HEK293 (cell line): ENCODE measurements around the gene CYP2S1.

Source experiments
- EGR2 ChIP-seq: fragments of 450-650 bp; formaldehyde crosslinking; IDR thresholded peaks from 2 replicates; pipeline ENCODE4 v1.5.1; 2016; ENCODE audit warnings: low read depth, missing biosample characterization, missing genetic modification characterization
- KLF16 ChIP-seq: fragments of 450-650 bp; formaldehyde crosslinking; IDR thresholded peaks from 2 replicates; pipeline ENCODE4 v1.5.1; 2017; ENCODE audit warnings: missing biosample characterization, missing genetic modification characterization
- MEIS1 ChIP-seq: sonication (generic); formaldehyde crosslinking; IDR thresholded peaks from 2 replicates; pipeline ENCODE4 v1.8.1; 2022; ENCODE audit warnings: missing genetic modification reagents, mild to moderate bottlenecking, borderline replicate concordance
- PBX3 ChIP-seq: sonication (generic); formaldehyde crosslinking; IDR thresholded peaks from 2 replicates; pipeline ENCODE4 v1.8.1; 2022; ENCODE audit warnings: mild to moderate bottlenecking, moderate library complexity, missing genetic modification reagents
- SETDB1 ChIP-seq: IDR thresholded peaks from one replicate; pipeline ENCODE4 v1.6.1; 2017; ENCODE audit warnings: mild to moderate bottlenecking, low read length, moderate library complexity, mixed read lengths; ENCODE audit not compliant: insufficient read length
- SP3 ChIP-seq: fragments of 450-650 bp; formaldehyde crosslinking; IDR thresholded peaks from 2 replicates; pipeline ENCODE4 v1.5.1; 2016; ENCODE audit warnings: missing biosample characterization, missing genetic modification characterization
- ZBTB48 ChIP-seq: fragments of 450-650 bp; formaldehyde crosslinking; IDR thresholded peaks from 2 replicates; pipeline ENCODE4 v1.5.1; 2016; ENCODE audit warnings: missing biosample characterization, missing genetic modification characterization
- ZBTB49 ChIP-seq: fragments of 450-650 bp; formaldehyde crosslinking; IDR thresholded peaks from 2 replicates; pipeline ENCODE4 v1.5.1; 2016; ENCODE audit warnings: missing biosample characterization, missing genetic modification characterization, low read depth
- ZEB2 ChIP-seq: fragments of 450-650 bp; formaldehyde crosslinking; IDR thresholded peaks from 2 replicates; pipeline ENCODE4 v1.5.1; 2016; ENCODE audit warnings: missing biosample characterization, missing genetic modification characterization
- ZFP3 ChIP-seq: fragments of 450-650 bp; formaldehyde crosslinking; IDR thresholded peaks from 2 replicates; pipeline ENCODE4 v1.5.1; 2016; ENCODE audit warnings: low read depth, missing biosample characterization, missing genetic modification characterization
- ZNF121 ChIP-seq: fragments of 450-650 bp; formaldehyde crosslinking; IDR thresholded peaks from 2 replicates; pipeline ENCODE4 v1.5.1; 2016; ENCODE audit warnings: missing biosample characterization, missing genetic modification characterization
- ZNF133 ChIP-seq: fragments of 450-650 bp; formaldehyde crosslinking; IDR thresholded peaks from 2 replicates; pipeline ENCODE4 v1.5.1; 2016; ENCODE audit warnings: missing biosample characterization, missing genetic modification characterization
- ZNF274 ChIP-seq, 2 experiments: fragments of 200-500 bp in 1 of 2; fragments of 450-650 bp in 1 of 2; sonication (Bioruptor generic) in 1 of 2; formaldehyde crosslinking in 1 of 2; IDR thresholded peaks; 2 replicates each; pipeline versions ENCODE4 v1.5.1 to v1.6.1; 2014 to 2016; ENCODE audit warnings: borderline replicate concordance in 1 of 2, inconsistent platforms in 1 of 2, low read length in 1 of 2, missing biosample characterization in 1 of 2, missing genetic modification characterization in 1 of 2
- ZNF280C ChIP-seq: fragments of 450-650 bp; formaldehyde crosslinking; IDR thresholded peaks from 2 replicates; pipeline ENCODE4 v1.5.1; 2016; ENCODE audit warnings: missing biosample characterization, missing genetic modification characterization
- ZNF341 ChIP-seq: fragments of 450-650 bp; formaldehyde crosslinking; IDR thresholded peaks from 2 replicates; pipeline ENCODE4; 2016; ENCODE audit warnings: low read depth, missing biosample characterization, missing genetic modification characterization
- ZNF362 ChIP-seq: fragments of 450-650 bp; formaldehyde crosslinking; IDR thresholded peaks from 2 replicates; pipeline ENCODE4 v1.5.1; 2016; ENCODE audit warnings: missing biosample characterization, missing genetic modification characterization
- ZNF404 ChIP-seq: fragments of 450-650 bp; formaldehyde crosslinking; IDR thresholded peaks from 2 replicates; pipeline ENCODE4 v1.5.1; 2017; ENCODE audit warnings: missing biosample characterization, missing genetic modification characterization
- ZNF501 ChIP-seq: fragments of 450-650 bp; formaldehyde crosslinking; IDR thresholded peaks from 2 replicates; pipeline ENCODE4 v1.5.1; 2016; ENCODE audit warnings: missing biosample characterization, missing genetic modification characterization
- ZNF529 ChIP-seq: fragments of 450-650 bp; formaldehyde crosslinking; IDR thresholded peaks from 2 replicates; pipeline ENCODE4 v1.5.1; 2017; ENCODE audit warnings: missing genetic modification characterization, missing biosample characterization; ENCODE audit not compliant: insufficient replicate concordance
- ZNF530 ChIP-seq: fragments of 450-650 bp; formaldehyde crosslinking; IDR thresholded peaks from 2 replicates; pipeline ENCODE4 v1.5.1; 2016; ENCODE audit warnings: low read depth, missing biosample characterization, missing genetic modification characterization
- ZNF555 ChIP-seq: fragments of 450-650 bp; formaldehyde crosslinking; conservative IDR thresholded peaks from 2 replicates; pipeline ENCODE4 v1.5.1; 2017; ENCODE audit warnings: missing biosample characterization, mild to moderate bottlenecking, missing genetic modification characterization, inconsistent platforms
- ZNF558 ChIP-seq: fragments of 450-650 bp; formaldehyde crosslinking; IDR thresholded peaks from 2 replicates; pipeline ENCODE4 v1.5.1; 2016; ENCODE audit warnings: missing biosample characterization, missing genetic modification characterization
- ZNF561 ChIP-seq: fragments of 450-650 bp; IDR thresholded peaks from 2 replicates; pipeline ENCODE4 v1.5.1; 2018; ENCODE audit warnings: missing biosample characterization, missing genetic modification characterization, borderline replicate concordance
- ZNF585B ChIP-seq: fragments of 450-650 bp; formaldehyde crosslinking; IDR thresholded peaks from 2 replicates; pipeline ENCODE4 v1.5.1; 2016; ENCODE audit warnings: missing biosample characterization, missing genetic modification characterization
- ZNF596 ChIP-seq: fragments of 450-650 bp; IDR thresholded peaks from 2 replicates; pipeline ENCODE4 v1.5.0; 2018; ENCODE audit warnings: missing biosample characterization, mild to moderate bottlenecking, missing genetic modification characterization, moderate library complexity
- ZNF626 ChIP-seq: fragments of 450-650 bp; sonication (Bioruptor Pico); formaldehyde crosslinking; IDR thresholded peaks from 2 replicates; pipeline ENCODE4 v1.5.1; 2018; ENCODE audit warnings: missing biosample characterization, missing genetic modification characterization, inconsistent platforms
- ZSCAN16 ChIP-seq: fragments of 450-650 bp; formaldehyde crosslinking; IDR thresholded peaks from 2 replicates; pipeline ENCODE4 v1.5.1; 2016; ENCODE audit warnings: missing biosample characterization, missing genetic modification characterization
- ZSCAN30 ChIP-seq: fragments of 450-650 bp; IDR thresholded peaks from 2 replicates; pipeline ENCODE4 v1.5.1; 2018; ENCODE audit warnings: missing biosample characterization, mild to moderate bottlenecking, missing genetic modification characterization, moderate library complexity
- ZSCAN5A ChIP-seq: fragments of 450-650 bp; formaldehyde crosslinking; IDR thresholded peaks from 2 replicates; pipeline ENCODE4 v1.5.1; 2016; ENCODE audit warnings: missing biosample characterization, missing genetic modification characterization

Gene CYP2S1

GRCh38 chr19:41218615-41219507 is 25.8 kb downstream of the CYP2S1 start, which contains the start of gene AXL (continued):
- no peak for TF ChIP-seq ZBTB49 (tag by site-specific recombination)
- TF ChIP-seq ZNF404 (tag by site-specific recombination), result no peak
- TF ChIP-seq ZNF362 (tag by site-specific recombination), result no peak
- TF ChIP-seq ZSCAN5A (tag by site-specific recombination), result no peak
- no peak for TF ChIP-seq MEIS1 (CRISPR knock-in tag)
- TF ChIP-seq ZBTB48 (tag by site-specific recombination), result peak; percentile 67; the same call in 1 of the 2 replicates
- no peak for TF ChIP-seq ZSCAN30 (tag by site-specific recombination)
- no peak for TF ChIP-seq SETDB1
- TF ChIP-seq ZNF585B (tag by site-specific recombination), result no peak
- no peak for TF ChIP-seq ZNF501 (tag by site-specific recombination)
- TF ChIP-seq PBX3, result no peak
- TF ChIP-seq ZNF341 (tag by site-specific recombination), result no peak
- no peak for TF ChIP-seq ZNF280C (tag by site-specific recombination)
- TF ChIP-seq ZNF121 (tag by site-specific recombination), result no peak
- TF ChIP-seq ZFP3 (tag by site-specific recombination), result no peak
- TF ChIP-seq SP3 (tag by site-specific recombination), result peak; percentile 67; the same call in 1 of the 2 replicates
- no peak for TF ChIP-seq ZNF274 (IDR thresholded peaks at IDR 0.05; ENCODE audit: low read length)
- TF ChIP-seq ZNF274 (tag by site-specific recombination; IDR thresholded peaks at IDR 0.05; ENCODE audit: borderline replicate concordance), result no peak
- no peak for TF ChIP-seq ZNF555 (tag by site-specific recombination)
- peak; percentile 60 for TF ChIP-seq ZNF133 (tag by site-specific recombination)
- no peak for TF ChIP-seq ZNF561 (tag by site-specific recombination)
- TF ChIP-seq ZNF626, result no peak
- TF ChIP-seq ZSCAN16, result no peak
- TF ChIP-seq ZEB2, result no peak
- TF ChIP-seq ZNF530 (tag by site-specific recombination), result no peak
- TF ChIP-seq KLF16 (tag by site-specific recombination), result no peak
- TF ChIP-seq EGR2 (tag by site-specific recombination), result peak; percentile 6; the same call in 1 of the 2 replicates
- TF ChIP-seq ZNF596 (tag by site-specific recombination), result no peak
- TF ChIP-seq ZNF529 (tag by site-specific recombination), result no peak
- TF ChIP-seq ZNF558, result no peak
